ENCODE data around the gene TTC31.
A peak's percentile ranks its signal among the peaks of the same experiment; 100 is the strongest.

Gene TTC31

GRCh38 chr2:74501335-74502071, 18.6 kb downstream of the TTC31 start:
- no peak overlapping the region for H3K4me3 ChIP-seq (ENCODE audit: low read length)
- no peak for TF ChIP-seq ZNF274 (IDR thresholded peaks at IDR 0.05; ENCODE audit: low read depth, low read length)

- H3K4me3 ChIP-seq (ENCODE audit: low read length), result peak overlapping the region; percentile 60; the same call in 1 of the 2 replicates
- TF ChIP-seq ZNF274 (IDR thresholded peaks at IDR 0.05; ENCODE audit: low read depth, low read length), result no peak
These were observed 19.4 kb downstream of the TTC31 start for GRCh38 chr2:74502147-74502719.

- no peak for TF ChIP-seq ZNF274 (IDR thresholded peaks at IDR 0.05; ENCODE audit: low read depth, low read length)
- peak overlapping the region; percentile 60; the same call in 1 of the 2 replicates for H3K4me3 ChIP-seq (ENCODE audit: low read length)
These were observed 20.0 kb downstream of the TTC31 start for GRCh38 chr2:74502720-74503505.

GRCh38 chr2:74503506-74504475, 20.9 kb downstream of the TTC31 start:
- peak overlapping the region; percentile 60; the same call in 1 of the 2 replicates for H3K4me3 ChIP-seq (ENCODE audit: low read length)
- no peak for TF ChIP-seq ZNF274 (IDR thresholded peaks at IDR 0.05; ENCODE audit: low read depth, low read length)

- TF ChIP-seq ZNF274 (IDR thresholded peaks at IDR 0.05; ENCODE audit: low read depth, low read length), result no peak
- no peak overlapping the region for H3K4me3 ChIP-seq (ENCODE audit: low read length)
These were observed 21.7 kb downstream of the TTC31 start for GRCh38 chr2:74504591-74504990.

GRCh38 chr2:74505448-74506246, 22.8 kb downstream of the TTC31 start:
- H3K4me3 ChIP-seq (ENCODE audit: low read length), result no peak overlapping the region

GRCh38 chr2:74507145-74507925, 24.5 kb downstream of the TTC31 start, which contains the start of gene PCGF1:
Gene PCGF1 (minus strand): TSS chr2:74507695. CDS start chr2:74507668, 27 bp downstream.
- TF ChIP-seq ZNF274 (IDR thresholded peaks at IDR 0.05; ENCODE audit: low read depth, low read length), result no peak
- H3K4me3 ChIP-seq (ENCODE audit: low read length), result peak within 1 kb of the TSS; percentile 65

More at GRCh38 chr2:74505448-74506246, 22.8 kb downstream of the TTC31 start:
- no peak for TF ChIP-seq ZNF274 (IDR thresholded peaks at IDR 0.05; ENCODE audit: low read depth, low read length)

GRCh38 chr2:74507926-74508520, 25.1 kb downstream of the TTC31 start:
- H3K4me3 ChIP-seq (ENCODE audit: low read length), result peak overlapping the region; percentile 65; the same call in 1 of the 2 replicates
- TF ChIP-seq ZNF274 (IDR thresholded peaks at IDR 0.05; ENCODE audit: low read depth, low read length), result no peak

- TF ChIP-seq ZNF274 (IDR thresholded peaks at IDR 0.05; ENCODE audit: low read depth, low read length), result no peak
- H3K4me3 ChIP-seq (ENCODE audit: low read length), result no peak overlapping the region
These were observed 27.4 kb downstream of the TTC31 start for GRCh38 chr2:74510272-74510671.

- no peak for TF ChIP-seq ZNF274 (IDR thresholded peaks at IDR 0.05; ENCODE audit: low read depth, low read length)
- no peak overlapping the region for H3K4me3 ChIP-seq (ENCODE audit: low read length)
These were observed 28.5 kb downstream of the TTC31 start for GRCh38 chr2:74511104-74511989.

All from GM08714 (cell line).